D721Med (cell line): Measurements from ENCODE around the gene KRT40.

Experiments used
- DNase-seq: peaks from one replicate; pipeline ENCODE4 v3.0.0; 2011; ENCODE audit warnings: low spot score; ENCODE audit not compliant: insufficient read length
- FAIRE-seq: peaks from 2 replicates; lab custom pipeline; 2011; peaks lifted over from hg19 to GRCh38; lab: Jason Lieb, UNC
- CTCF ChIP-seq: IDR thresholded peaks from 2 replicates; pipeline ENCODE4 v1.5.1; 2012; ENCODE audit warnings: mild to moderate bottlenecking, control low read depth; ENCODE audit not compliant: insufficient read depth; ENCODE audit errors: missing control alignments

The KRT40 gene

GRCh38 chr17:40936976-40937375 is 47.1 kb downstream of the KRT40 start:
- no peak for TF ChIP-seq CTCF
- FAIRE-seq, result no peak
- DNase-seq, result no peak

GRCh38 chr17:40936437-40936971 is 47.6 kb downstream of the KRT40 start:
- DNase-seq (no peak), FAIRE-seq (no peak)
- no peak for TF ChIP-seq CTCF

- no peak for TF ChIP-seq CTCF
- FAIRE-seq, result no peak
- no peak for DNase-seq
Observed at GRCh38 chr17:40935624-40936023, 48.5 kb downstream of the KRT40 start.

GRCh38 chr17:40932608-40933007 is 51.5 kb downstream of the KRT40 start:
- DNase-seq, result no peak
- no peak for TF ChIP-seq CTCF
- FAIRE-seq, result no peak

- FAIRE-seq (no peak), DNase-seq (no peak)
- no peak for TF ChIP-seq CTCF
Observed at GRCh38 chr17:40931311-40931710, 52.8 kb downstream of the KRT40 start.
